Thoracic aorta (tissue), 2 donors: Measurements from ENCODE around the gene MESP1. TPM values are rescaled to one million over a fixed set of nuclear protein-coding genes. Genes with fewer than 3 reads are reported as not detected.

ENCODE experiments used
- ATAC-seq: fragments of 150-250 bp; one replicate; pipeline ENCODE4 v1.8.0; 2017; ENCODE audit warnings: low read depth; ENCODE audit not compliant: insufficient number of reproducible peaks, low FRiP score
- DNase-seq: peaks from one replicate; pipeline ENCODE4 v3.0.0-alpha.2; 2020; ENCODE audit warnings: low spot score
- H3K27ac ChIP-seq, 2 donors: fragments of 200-600 bp; sonication (generic); 1 replicate in 1 of 2; 2 replicates in 1 of 2; pipeline ENCODE4 v1.5.1; 2016; ENCODE audit warnings: mild to moderate bottlenecking in 2 of 2, moderate library complexity in 2 of 2
- H3K27me3 ChIP-seq: fragments of 200-600 bp; sonication (generic); replicated peaks from 2 replicates; pipeline ENCODE4 v1.6.0; 2016; ENCODE audit warnings: mild to moderate bottlenecking; ENCODE audit not compliant: insufficient read depth
- H3K36me3 ChIP-seq: fragments of 200-600 bp; sonication (generic); one replicate; pipeline ENCODE4 v1.5.1; 2016
- H3K4me1 ChIP-seq, 2 donors: fragments of 200-600 bp; sonication (generic); 1 replicate in 1 of 2; 2 replicates in 1 of 2; pipeline versions ENCODE4 v1.5.1 to v1.6.0; 2016; ENCODE audit warnings: low read depth in 2 of 2, mild to moderate bottlenecking in 1 of 2; ENCODE audit not compliant: control insufficient read depth in 1 of 2
- H3K4me3 ChIP-seq: fragments of 200-600 bp; sonication (generic); 2 replicates; pipeline ENCODE4 v1.5.1; 2016; ENCODE audit warnings: mild to moderate bottlenecking
- H3K9me3 ChIP-seq: fragments of 200-600 bp; sonication (generic); 2 replicates; pipeline ENCODE4 v1.5.1; 2016
- total RNA-seq, 2 donors: library from RNA; depleted of rRNA; stranded (reverse); fragments of >200 nt; gene quantifications; one replicate each; pipeline versions ENCODE4 v1.1.0 to v1.2.3, GENCODE V29; 2016
- TF ChIP-seq, protein P1 (sequence below): fragments of 200-600 bp; sonication (generic); IDR thresholded peaks from one replicate; pipeline ENCODE4 v1.5.1; 2019; ENCODE audit warnings: antibody characterized with exemption

Gene MESP1
- under 1 TPM in 1 of 2 donors, not detected in 1; 0.95 TPM for total RNA-seq

- TF ChIP-seq, protein P1, sequence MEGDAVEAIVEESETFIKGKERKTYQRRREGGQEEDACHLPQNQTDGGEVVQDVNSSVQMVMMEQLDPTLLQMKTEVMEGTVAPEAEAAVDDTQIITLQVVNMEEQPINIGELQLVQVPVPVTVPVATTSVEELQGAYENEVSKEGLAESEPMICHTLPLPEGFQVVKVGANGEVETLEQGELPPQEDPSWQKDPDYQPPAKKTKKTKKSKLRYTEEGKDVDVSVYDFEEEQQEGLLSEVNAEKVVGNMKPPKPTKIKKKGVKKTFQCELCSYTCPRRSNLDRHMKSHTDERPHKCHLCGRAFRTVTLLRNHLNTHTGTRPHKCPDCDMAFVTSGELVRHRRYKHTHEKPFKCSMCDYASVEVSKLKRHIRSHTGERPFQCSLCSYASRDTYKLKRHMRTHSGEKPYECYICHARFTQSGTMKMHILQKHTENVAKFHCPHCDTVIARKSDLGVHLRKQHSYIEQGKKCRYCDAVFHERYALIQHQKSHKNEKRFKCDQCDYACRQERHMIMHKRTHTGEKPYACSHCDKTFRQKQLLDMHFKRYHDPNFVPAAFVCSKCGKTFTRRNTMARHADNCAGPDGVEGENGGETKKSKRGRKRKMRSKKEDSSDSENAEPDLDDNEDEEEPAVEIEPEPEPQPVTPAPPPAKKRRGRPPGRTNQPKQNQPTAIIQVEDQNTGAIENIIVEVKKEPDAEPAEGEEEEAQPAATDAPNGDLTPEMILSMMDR = peak; percentile 88
- H3K27ac ChIP-seq = no peak within 1 kb of the TSS
- peak; percentile 51 for ATAC-seq
These were observed at the start of gene MESP1 for GRCh38 chr15:89750560-89751542. Gene MESP1, minus strand, starts transcription at chr15:89751249. Its CDS starts 18 bp downstream, at chr15:89751231.

GRCh38 chr15:89799918-89800498 is 49.0 kb upstream of the MESP1 start:
- H3K36me3 ChIP-seq = no peaks in the 10 kb centered on the region
- H3K4me3 ChIP-seq = no peak overlapping the region
- ATAC-seq (no peak), DNase-seq (no peak)
- no peaks in the 10 kb centered on the region for H3K9me3 ChIP-seq
- no peak overlapping the region for H3K27ac ChIP-seq
- TF ChIP-seq, protein P1 = no peak
- no peaks in the 10 kb centered on the region for H3K27me3 ChIP-seq
- no peaks in the 10 kb centered on the region for H3K4me1 ChIP-seq

More at GRCh38 chr15:89750560-89751542, at the start of gene MESP1:
- peak within 1 kb of the TSS; percentile 81 for H3K4me3 ChIP-seq
- no peaks in the 10 kb centered on the region for H3K9me3 ChIP-seq
- peak; percentile 71 for DNase-seq
- H3K36me3 ChIP-seq = no peaks in the 10 kb centered on the region
- H3K4me1 ChIP-seq = peaks cover 5 to 15% of the 10 kb centered on the region in 2 donors
- H3K27me3 ChIP-seq = no peaks in the 10 kb centered on the region

DNA sequence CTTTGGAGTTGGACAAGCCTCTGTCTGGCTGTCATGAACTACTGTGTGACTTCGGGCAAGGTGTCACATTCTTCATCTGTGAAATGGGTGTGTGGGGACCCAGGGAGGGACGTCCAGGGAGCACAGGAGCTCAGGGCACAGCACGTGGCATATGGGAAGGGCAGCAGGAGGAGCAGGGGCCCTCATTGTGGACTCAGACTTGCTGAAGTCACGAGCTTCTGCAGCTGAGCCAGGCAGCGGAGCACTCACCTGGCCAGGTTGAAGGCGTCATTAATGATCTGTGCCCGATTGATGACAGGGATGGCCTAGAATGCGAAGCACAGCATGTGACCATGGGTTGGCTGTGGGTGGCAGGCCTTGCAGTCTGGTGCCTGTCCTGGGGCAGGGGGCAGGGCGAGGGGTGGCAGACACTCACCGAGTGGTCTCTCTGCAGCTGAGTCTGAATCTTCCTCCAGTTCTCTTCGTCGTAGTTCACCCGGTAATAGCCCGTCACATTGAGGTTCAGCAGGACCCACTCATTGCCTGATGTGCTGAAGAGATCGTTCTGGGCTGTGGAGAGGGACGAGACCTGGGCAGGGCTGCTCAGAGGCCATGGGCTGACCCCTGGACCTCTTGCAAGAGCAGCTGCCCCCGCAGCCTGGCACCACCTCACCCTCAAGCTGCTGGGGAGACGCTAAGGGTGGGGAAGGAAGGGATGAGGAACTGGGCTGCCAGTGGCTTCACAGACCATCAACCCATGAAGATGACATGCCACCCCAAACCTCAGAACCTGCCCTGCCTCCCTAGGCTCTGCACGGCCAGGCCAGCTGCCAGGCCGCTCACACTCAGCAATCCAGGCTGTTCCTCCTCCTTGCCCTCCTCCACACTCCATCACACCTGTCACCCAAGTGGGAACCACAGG is 48.2 kb upstream of the MESP1 start:
- ATAC-seq = no peak
- H3K27ac ChIP-seq = no peak overlapping the region
- TF ChIP-seq, protein P1 = no peak
- no peaks in the 10 kb centered on the region for H3K9me3 ChIP-seq
- no peak for DNase-seq
- H3K36me3 ChIP-seq = no peaks in the 10 kb centered on the region
- no peaks in the 10 kb centered on the region for H3K4me1 ChIP-seq
- no peaks in the 10 kb centered on the region for H3K27me3 ChIP-seq
- H3K4me3 ChIP-seq = no peak overlapping the region

DNA sequence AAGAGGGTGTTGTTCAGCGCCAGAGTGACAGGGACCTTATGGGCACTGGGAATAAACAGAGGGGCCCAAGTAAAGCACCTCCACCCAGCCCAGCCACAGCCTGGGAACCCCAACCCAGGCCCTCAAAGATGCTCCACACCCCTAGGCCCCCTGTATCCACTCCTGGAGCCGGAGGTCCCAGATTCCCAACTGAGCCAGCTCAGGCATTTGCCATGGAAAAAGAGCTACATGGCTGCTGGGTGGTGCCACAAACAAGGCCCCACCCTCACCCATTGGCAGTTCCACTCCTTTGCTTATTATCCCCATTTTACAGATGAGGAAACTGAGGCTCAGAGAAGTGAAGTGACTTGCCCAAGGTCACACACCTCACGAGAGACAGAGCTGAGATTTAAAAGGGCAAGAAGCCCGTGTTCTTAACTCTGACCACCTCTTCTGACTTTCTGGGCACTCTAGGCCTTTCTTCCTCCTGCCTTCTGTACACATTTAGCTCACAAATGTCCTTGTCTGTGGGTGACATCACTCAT is 46.7 kb upstream of the MESP1 start:
- Histone ChIP-seq H3K4me3 (no peak overlapping the region), H3K4me1 (no peaks in the 10 kb centered on the region), H3K27me3 (no peaks in the 10 kb centered on the region), H3K36me3 (no peaks in the 10 kb centered on the region), H3K9me3 (no peaks in the 10 kb centered on the region), H3K27ac (no peak overlapping the region)
- ATAC-seq (no peak), DNase-seq (no peak)
- TF ChIP-seq, protein P1 = no peak
